Ovary (tissue), 9 donors: Measurements from ENCODE around the gene STRN. TPM values are rescaled to one million over a fixed set of nuclear protein-coding genes. Genes with fewer than 3 reads are reported as not detected.

Source experiments
- DNase-seq, 5 donors: peaks; one replicate each; pipeline ENCODE4 v3.0.0-alpha.2; 2019 to 2020
- H3K27ac ChIP-seq, 2 donors: fragments of 200-600 bp; one replicate each; pipeline versions ENCODE4 v1.5.1 to v1.8.0; 2019 to 2022
- H3K27me3 ChIP-seq: fragments of 200-600 bp; one replicate; pipeline ENCODE4 v1.8.0; 2022
- H3K36me3 ChIP-seq: fragments of 200-600 bp; sonication (generic); one replicate; pipeline ENCODE4 v1.5.1; 2019
- H3K4me1 ChIP-seq: one replicate; pipeline ENCODE4 v1.8.1; 2013; ENCODE audit warnings: mild to moderate bottlenecking, moderate library complexity; ENCODE audit not compliant: insufficient read depth
- H3K4me3 ChIP-seq: fragments of 200-600 bp; sonication (generic); one replicate; pipeline ENCODE4 v1.5.1; 2017
- H3K9me3 ChIP-seq, 2 donors: fragments of 200-600 bp in 1 of 2; sonication (generic) in 1 of 2; one replicate each; pipeline versions ENCODE4 v1.5.1 to v1.8.1; 2013 to 2019; ENCODE audit warnings: mild to moderate bottlenecking in 1 of 2, moderate library complexity in 1 of 2
- CTCF ChIP-seq, 3 donors: fragments of 450-650 bp in 2 of 3; fragments of 200-600 bp in 1 of 3; IDR thresholded peaks; one replicate each; pipeline versions ENCODE4 v1.5.1 to v1.8.0; 2016 to 2022; ENCODE audit warnings: antibody characterized with exemption in 3 of 3, mild to moderate bottlenecking in 1 of 3
- EP300 ChIP-seq: sonication (generic); formaldehyde crosslinking; IDR thresholded peaks from one replicate; pipeline ENCODE4 v1.6.1; 2017; ENCODE audit warnings: antibody characterized with exemption
- POLR2A ChIP-seq: fragments of 450-650 bp; IDR thresholded peaks from one replicate; pipeline ENCODE4 v1.6.1; 2017; ENCODE audit warnings: antibody characterized with exemption, mild to moderate bottlenecking, moderate library complexity
- whole genome bisulfite sequencing, 3 donors: extraction: QIAGEN DNeasy Blood & Tissue Kit in 1 of 3; methylation state at CpG; one replicate each; pipeline versions ENCODE4 v1.1.5 to v1.1.7; 2013 to 2017; 5-methylcytosine and 5-hydroxymethylcytosine counted together
- intact Hi-C, 4 donors: fragments of 100-400 bp; cut with DNase I; formaldehyde crosslinking; loops; one replicate each; pipeline versions ENCODE4 v1.11.0 to v1.15.1; 2022 to 2023
- polyA plus RNA-seq, 2 donors: library from polyadenylated mRNA; stranded (reverse); fragments of 200-250 nt in 1 of 2; fragments of 350-450 nt in 1 of 2; fragmentation: Illumina TruSeq in 1 of 2; extraction: RNeasy Lipid Tissue Mini Kit (QIAGEN cat#74804) in 1 of 2; gene quantifications; one replicate each; pipeline ENCODE4 v1.2.3, GENCODE V29; 2013 to 2014
- total RNA-seq, 7 donors: library from RNA; depleted of rRNA in 2 of 7; stranded (reverse); fragments of >200 nt in 2 of 7; fragmentation: NEBNext Ultra II Directional in 3 of 7; extraction: Animal tissue kit (Norgen Biotek cat#: 25700) in 3 of 7; gene quantifications; one replicate each; pipeline versions ENCODE4 v1.1.0 to v1.2.4, GENCODE V29; 2016 to 2023
- donor health status: DM: no; HTN: no; CAD: no; lungs with moderate emphysema.
- donor health status: DM: no; HTN: no; CAD: no.
- donor health status: Bipolar disorder and iron deficiency.
- donor health status: DM: yes; HTN: yes; CAD: no.
- donor health status: DM: no; HTN: no; CAD: no.
- donor health status: DM: yes; HTN: yes; CAD: no.

The STRN gene
- total and polyA plus RNA-seq, 9 donors: 5.7 to 23.1 (median 18.2) TPM

GRCh38 chr2:36965206-36965605 lies 1.1 kb downstream of the STRN start:
- Histone ChIP-seq H3K4me3 (peak overlapping the region; percentile 81), H3K27me3 (no peaks in the 10 kb centered on the region), H3K4me1 (peaks cover 6% of the 10 kb centered on the region), H3K27ac (no peak overlapping the region), H3K36me3 (no peaks in the 10 kb centered on the region), H3K9me3 (no peaks in the 10 kb centered on the region)
- DNase-seq: no peak
- TF ChIP-seq POLR2A (no peak), CTCF (IDR thresholded peaks at IDR 0.05) (no peak), EP300 (no peak)
- WGBS, 3 donors: 34 to 37% (median 34%) methylated on average over 2 of the region's 2 CpGs
- intact Hi-C loops: no loop called here

- Histone ChIP-seq H3K27me3 (no peaks in the 10 kb centered on the region), H3K4me1 (peaks cover 6% of the 10 kb centered on the region), H3K36me3 (no peaks in the 10 kb centered on the region), H3K4me3 (no peak overlapping the region), H3K27ac (no peak overlapping the region), H3K9me3 (no peaks in the 10 kb centered on the region)
- TF ChIP-seq POLR2A: no peak
- WGBS, 3 donors: 78 to 85% (median 82%) methylated on average over 5 of the region's 5 CpGs
- DNase-seq: no peak
- intact Hi-C loops: no loop called here
Observed at GRCh38 chr2:36964496-36965058, 1.8 kb downstream of the STRN start.

- no peaks in the 10 kb centered on the region for H3K36me3 ChIP-seq
- no peaks in the 10 kb centered on the region for H3K27me3 ChIP-seq
- H3K4me3 ChIP-seq: no peak overlapping the region
- no peak for TF ChIP-seq EP300
- TF ChIP-seq POLR2A: no peak
- no peak for TF ChIP-seq CTCF (IDR thresholded peaks at IDR 0.05)
- peaks cover 6% of the 10 kb centered on the region for H3K4me1 ChIP-seq
- no peaks in the 10 kb centered on the region for H3K9me3 ChIP-seq
- intact Hi-C loops: no loop called here
- no peak overlapping the region for H3K27ac ChIP-seq
- 95 to 96% (median 95%) methylated on average over 4 of the region's 4 CpGs for WGBS, 3 donors
- DNase-seq: no peak
Observed at GRCh38 chr2:36963734-36964133, 2.6 kb downstream of the STRN start.

GRCh38 chr2:36963106-36963505 lies 3.2 kb downstream of the STRN start:
- TF ChIP-seq CTCF (IDR thresholded peaks at IDR 0.05): no peak
- no peak for TF ChIP-seq EP300
- TF ChIP-seq POLR2A: no peak
- intact Hi-C loops: no loop called here
- Histone ChIP-seq H3K27me3 (no peaks in the 10 kb centered on the region), H3K4me3 (no peak overlapping the region), H3K4me1 (peaks cover 6% of the 10 kb centered on the region), H3K27ac (no peak overlapping the region), H3K36me3 (no peaks in the 10 kb centered on the region), H3K9me3 (no peaks in the 10 kb centered on the region)
- no peak for DNase-seq
- WGBS, 3 donors: 84 to 89% (median 86%) methylated on average over 4 of the region's 4 CpGs

- no peak for DNase-seq
- no peak overlapping the region for H3K27ac ChIP-seq
- no peaks in the 10 kb centered on the region for H3K9me3 ChIP-seq
- no peaks in the 10 kb centered on the region for H3K36me3 ChIP-seq
- peaks cover 6% of the 10 kb centered on the region for H3K4me1 ChIP-seq
- no peaks in the 10 kb centered on the region for H3K27me3 ChIP-seq
- TF ChIP-seq EP300 (no peak), POLR2A (no peak), CTCF (IDR thresholded peaks at IDR 0.05) (no peak)
- intact Hi-C loops: no loop called here
- no peak overlapping the region for H3K4me3 ChIP-seq
- 81 to 91% (median 83%) methylated on average over 5 of the region's 5 CpGs for WGBS, 3 donors
Observed at GRCh38 chr2:36960773-36961172, 5.6 kb downstream of the STRN start.
